Subcutaneous adipose tissue (tissue), 4 donors: ENCODE data around the gene HPN. TPM values are rescaled to one million over a fixed set of nuclear protein-coding genes. Genes with fewer than 3 reads are reported as not detected.

Experiments
- CTCF ChIP-seq: fragments of 450-650 bp; IDR thresholded peaks from one replicate; pipeline ENCODE4 v1.5.1; 2016; ENCODE audit warnings: low read depth, mild to moderate bottlenecking, control low read depth, antibody characterized with exemption, moderate library complexity
- total RNA-seq, 4 donors: library from RNA; depleted of rRNA; stranded (reverse); fragments of >200 nt; gene quantifications; one replicate each; pipeline ENCODE4 v1.1.0, GENCODE V29; 2016

HPN gene
- total RNA-seq, 4 donors from 2014 or later: 0.17 to 3.8 (median 1.4) TPM

GRCh38 chr19:35013041-35013819 lies 28.3 kb upstream of the HPN start:
- TF ChIP-seq CTCF: no peak

GRCh38 chr19:35013820-35014754 lies 27.4 kb upstream of the HPN start:
- TF ChIP-seq CTCF: no peak

DNA sequence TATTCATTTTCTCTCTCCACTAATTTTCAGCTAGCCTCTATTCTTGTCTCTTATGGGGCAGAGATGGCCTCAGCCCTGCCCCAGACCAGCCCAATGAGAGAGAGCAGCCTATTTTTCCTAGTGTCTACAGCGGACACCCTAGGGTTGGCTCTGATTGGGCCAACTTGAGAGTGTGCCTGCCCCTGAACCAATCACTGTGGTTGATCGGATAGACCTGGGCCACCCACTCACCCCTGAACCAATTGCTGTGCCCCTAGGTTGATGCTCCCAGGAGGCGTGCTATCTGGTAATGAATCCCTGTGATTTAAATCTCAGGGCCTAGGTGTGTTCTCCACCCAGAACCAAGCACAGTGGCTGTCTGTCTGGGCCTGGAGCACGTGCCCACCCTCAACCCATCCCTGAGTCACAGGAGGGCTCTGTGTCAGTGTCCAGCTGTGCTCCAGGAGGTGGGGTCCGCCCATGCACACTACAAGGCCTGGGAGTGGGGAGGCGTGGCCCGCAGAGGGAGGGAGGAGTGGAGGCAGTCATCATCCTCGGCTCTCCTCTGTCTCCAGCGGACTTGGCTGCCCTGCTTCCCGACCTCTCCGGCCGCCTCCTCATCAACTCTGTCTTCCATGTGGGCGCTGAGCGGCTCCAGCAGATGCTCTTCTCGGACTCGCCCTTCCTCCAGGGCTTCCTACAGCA lies 26.1 kb upstream of the HPN start:
- no peak for TF ChIP-seq CTCF

GRCh38 chr19:35015954-35016351 lies 25.6 kb upstream of the HPN start:
- TF ChIP-seq CTCF: no peak

- TF ChIP-seq CTCF: no peak
These were observed 24.0 kb upstream of the HPN start for GRCh38 chr19:35017507-35017906.

- no peak for TF ChIP-seq CTCF
These were observed 23.1 kb upstream of the HPN start for GRCh38 chr19:35018379-35018778.
